NOMO-1 (cell line): ENCODE results near the gene UGT1A8.

Source experiments
- DNase-seq, 2 experiments: peaks; one replicate each; lab custom pipeline; 2025; ENCODE audit not compliant: unreplicated experiment in 2 of 2; lab: John Stamatoyannopoulos, UW

Gene UGT1A8

DNA sequence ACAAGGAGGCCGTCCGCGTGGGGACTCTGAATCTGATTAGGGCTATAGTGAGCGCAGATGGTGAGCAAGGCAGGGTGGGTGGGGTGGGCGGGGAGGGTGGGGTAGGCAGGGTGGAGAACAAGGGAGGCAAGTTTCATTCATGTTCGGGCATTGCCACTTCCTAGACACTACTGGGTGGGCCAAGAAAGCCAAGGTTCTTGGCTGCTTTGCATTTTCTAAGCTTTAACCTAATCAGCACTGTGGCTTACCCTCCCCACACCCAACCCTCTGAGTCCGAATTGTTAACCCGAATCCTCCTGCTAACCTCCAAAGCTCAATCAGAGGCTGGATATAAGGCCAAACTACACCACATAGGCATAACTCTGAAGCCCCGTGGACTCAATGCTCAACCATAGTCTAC, 178.8 kb downstream of the UGT1A8 start:
- DNase-seq: no peak

DNA sequence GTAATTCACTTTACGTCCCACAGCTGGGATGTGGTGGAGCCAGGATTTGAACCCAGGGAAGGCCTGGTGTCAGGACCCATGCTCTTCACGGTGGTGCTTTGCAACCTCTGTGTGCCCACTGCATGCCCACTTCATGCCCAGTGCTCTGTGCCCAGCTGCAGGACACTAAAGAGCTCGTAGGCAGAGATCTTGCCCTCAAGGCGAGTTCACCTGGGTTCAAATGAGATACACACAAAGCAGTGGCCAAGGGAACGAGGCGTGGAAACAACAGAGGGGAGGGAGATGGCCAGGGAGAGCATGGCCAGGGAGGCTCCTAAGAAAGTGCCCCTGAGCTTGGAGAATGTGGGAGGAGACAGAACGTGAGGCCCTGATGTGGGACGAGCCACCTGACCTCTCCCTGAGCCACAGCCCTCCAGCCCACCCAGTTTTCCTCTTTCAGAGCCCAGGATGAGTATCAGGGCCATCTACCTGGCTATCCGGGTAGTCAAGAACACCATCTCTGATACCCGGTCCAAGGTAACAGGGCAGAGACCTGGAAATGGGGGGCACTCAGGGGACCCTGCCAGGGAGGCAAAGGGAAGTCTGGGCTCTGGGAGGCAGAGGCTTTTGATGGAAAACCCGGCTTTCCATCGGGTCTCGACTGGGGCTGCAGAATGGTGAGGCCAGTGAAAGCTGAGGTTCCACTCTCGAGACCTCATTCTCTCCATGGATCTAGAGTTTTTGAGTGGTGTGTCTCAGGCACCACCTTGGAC, 181.1 kb downstream of the UGT1A8 start:
- no peak for DNase-seq

DNA sequence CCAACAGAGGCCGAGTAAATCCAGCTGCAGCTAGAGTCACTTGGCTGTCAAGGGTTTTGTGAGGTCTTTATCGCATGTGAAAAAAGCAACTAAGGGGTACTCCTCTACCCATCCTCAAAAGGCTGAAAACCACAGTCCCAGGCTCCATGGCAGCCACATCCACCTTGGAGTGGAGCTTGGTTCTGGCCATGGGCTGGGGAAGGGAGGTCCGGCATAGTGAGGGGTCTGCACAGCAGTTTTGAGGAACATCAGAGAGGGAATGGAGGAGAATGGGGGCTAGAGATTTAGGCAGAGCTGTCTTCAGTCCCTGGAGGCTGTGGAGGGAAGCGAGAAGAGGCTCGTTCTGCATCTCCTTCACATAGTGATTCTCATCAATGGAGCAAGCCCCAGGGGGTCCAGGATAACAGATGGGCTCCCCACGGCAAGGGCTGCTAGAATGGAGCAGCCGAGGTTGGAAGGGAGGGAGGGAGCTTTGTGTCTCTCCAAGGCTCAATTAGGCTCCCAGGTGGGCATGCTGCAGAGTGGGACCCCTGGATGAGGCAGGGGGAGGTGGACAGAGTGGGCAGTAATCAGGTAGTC, 181.7 kb downstream of the UGT1A8 start:
- DNase-seq: no peak

DNA sequence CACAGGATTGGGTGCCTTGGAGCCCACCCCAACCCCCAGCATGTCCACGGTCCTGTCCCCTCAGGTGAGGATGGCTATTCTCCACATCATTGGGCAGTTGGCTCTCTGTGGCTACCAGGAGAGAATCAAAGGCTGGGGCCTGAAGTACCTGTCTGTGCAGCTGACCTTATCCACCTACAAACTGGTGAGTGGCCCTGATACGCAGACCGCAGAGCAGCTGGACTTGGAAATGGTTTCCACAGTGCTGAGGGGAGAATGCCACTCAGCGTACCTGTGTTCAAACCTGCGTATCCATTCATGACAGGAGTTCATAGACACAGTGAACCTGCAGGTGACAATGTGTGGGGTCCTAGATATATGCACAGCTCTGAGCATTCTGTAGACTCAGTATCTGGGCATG, 182.3 kb downstream of the UGT1A8 start:
- DNase-seq: no peak

DNA sequence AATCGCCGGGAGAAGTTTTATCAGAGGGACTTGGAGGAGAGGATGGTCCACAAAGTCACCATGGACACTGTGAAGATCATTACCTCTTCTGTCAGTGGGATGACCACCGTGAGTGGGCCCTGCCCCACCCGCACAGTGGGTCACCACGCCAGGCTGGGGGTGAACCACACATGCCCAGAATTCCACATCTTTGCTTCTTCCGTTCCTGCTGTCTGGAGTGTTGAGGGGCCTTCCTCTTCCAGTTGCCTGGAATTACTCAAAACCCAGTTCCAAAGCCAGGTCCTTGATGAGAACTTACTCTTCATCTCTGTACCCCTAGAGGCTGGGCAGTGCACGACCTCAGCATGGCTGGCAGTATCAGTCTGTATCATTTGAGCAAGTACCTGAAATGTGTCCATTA, 182.8 kb downstream of the UGT1A8 start:
- no peak for DNase-seq

DNA sequence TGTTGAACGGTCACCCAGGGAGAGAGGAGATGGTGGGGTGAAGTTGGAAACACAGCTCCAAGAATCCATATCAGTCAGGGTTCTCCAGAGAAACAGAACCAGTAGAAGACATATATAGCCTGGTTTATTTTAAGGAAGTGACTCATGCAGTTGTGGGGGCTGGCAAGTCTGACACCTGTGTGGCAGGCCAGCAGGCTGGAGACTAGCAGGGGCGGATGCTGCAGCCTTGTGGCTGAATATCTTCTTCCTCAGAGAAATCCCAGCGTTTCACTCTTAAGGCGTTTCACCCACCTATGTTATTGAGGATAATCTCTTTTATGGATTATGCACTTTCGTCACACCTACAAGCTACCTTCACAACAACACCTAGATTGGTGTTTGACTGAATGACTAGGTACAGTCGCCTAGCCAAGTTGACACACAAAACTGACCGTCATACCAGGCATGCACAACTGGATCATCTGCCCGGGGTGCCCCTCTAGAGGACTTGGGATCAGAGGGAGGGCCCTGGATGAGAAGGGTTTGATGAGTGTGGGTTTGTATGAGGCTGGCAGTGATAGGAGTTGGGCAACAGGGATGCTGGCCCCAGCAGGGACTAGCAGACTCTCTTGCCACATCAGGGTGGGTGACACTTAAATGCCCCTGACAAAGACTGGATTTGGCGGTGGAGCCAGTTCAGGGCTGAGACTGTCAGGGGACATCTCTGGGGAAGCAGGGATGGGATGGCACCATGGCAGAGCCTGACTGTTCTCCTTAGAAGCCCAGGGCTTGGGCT, 184.1 kb downstream of the UGT1A8 start:
- no peak for DNase-seq

DNA sequence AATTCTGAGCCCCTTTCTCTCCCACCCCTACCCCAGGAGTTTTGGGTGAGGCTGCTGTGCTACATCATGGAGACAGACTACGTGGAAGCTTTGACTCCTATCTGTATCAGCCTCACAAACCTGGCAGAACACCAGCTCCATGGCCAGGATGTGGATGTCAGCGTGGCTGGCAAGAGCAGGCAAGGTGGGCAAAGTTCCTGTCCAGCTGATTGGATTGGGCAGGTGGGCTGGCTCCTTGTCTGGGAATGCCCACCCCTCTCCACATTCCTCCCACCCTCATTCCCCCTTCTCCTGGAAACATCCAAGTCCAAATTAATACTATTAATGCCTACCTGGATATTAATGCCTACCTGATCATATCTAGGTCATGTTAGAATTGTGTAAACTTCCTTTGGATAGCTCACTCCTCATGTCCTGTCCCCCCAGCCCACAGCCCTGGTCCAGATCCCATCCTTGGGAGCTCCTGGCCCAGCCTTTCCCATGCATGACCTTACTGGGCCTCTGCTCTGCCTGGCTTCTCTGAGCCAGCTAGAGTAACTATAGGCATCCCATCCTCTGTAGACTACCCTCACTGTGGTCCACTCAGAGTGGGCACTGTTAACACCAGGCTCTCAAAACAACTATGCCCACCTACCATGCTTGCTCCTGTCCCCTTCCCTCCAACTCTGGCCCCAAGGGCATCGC, 184.8 kb downstream of the UGT1A8 start:
- no peak for DNase-seq

DNA sequence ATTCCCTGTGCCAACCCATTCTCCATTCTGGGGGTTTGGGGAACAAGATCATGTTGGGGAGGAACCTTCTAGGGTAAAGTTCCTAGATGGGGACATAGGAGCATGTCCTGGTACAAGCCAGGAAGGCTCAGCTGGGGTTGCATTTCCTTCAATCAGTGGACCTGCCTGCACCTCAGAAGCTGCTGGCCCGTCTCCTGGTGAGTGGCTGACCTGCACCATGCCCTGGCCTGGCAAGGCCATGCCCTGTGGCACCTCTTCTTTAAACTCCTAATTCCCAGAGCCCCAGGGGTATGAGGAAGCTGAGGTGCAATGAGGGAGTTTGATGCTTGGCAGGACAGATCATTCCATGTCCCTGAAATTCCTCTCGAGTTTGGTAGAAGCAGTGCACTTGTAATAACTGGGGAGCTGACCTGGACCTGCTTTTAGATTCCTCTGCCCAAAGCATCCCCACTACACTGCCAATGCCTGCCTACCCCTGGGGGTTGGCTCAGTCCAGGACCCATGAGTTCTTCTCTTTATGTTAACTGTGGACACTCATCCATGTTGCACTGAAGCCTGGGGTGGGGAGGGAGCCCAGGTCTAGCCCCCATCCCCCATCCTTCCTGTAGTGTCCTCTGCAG, 186.0 kb downstream of the UGT1A8 start:
- DNase-seq: no peak

DNA sequence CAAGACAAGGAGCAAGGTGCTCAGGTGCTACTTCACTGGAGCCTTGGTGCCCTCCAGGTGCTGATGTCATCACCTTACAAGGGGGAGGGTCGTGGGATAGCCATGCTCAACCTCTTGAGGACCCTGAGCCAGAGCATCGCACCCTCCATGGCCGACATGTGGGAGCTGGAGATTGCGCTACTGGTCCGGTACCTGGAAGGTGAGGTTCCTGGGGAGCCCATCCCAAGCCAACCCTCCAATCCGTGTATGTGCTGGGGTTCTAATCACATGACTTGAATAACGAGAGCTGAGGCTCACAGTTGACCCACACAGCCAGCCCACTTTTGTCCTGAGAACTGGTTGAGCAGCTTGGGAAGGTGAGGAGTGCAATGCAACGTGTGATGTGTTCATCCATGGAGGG, 186.6 kb downstream of the UGT1A8 start:
- DNase-seq: no peak

DNA sequence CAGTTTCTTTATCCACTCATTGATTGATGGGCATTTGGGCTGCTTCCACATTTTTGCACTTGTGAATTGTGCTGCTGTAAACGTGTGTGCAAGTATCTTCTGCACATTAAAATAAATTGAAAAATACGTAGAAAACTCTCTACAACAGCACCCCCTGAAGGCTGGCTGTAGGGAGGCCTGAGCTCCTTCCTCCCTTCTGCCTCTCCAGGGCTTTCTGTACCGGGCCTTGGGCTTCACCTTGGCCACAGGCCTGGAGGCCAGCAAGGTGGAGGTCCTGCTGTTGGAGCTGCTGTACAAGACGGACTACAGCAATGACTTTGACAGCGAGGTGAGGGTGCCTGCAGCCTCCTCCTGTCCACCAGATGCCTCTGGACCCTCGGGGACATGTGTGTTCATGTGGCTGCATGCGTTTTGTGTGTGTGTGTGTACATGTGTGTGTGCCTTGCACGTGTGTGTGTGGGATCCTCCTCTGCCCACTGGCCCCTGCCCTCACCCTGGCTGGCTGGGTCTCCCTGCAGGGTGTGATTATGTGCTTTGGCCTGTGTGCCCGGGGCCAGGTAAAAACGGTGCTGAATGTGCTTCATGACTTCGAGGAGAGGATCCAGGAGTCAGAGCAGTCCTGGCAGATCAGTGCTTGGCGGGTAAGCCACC, 189.9 kb downstream of the UGT1A8 start:
- no peak for DNase-seq

DNA sequence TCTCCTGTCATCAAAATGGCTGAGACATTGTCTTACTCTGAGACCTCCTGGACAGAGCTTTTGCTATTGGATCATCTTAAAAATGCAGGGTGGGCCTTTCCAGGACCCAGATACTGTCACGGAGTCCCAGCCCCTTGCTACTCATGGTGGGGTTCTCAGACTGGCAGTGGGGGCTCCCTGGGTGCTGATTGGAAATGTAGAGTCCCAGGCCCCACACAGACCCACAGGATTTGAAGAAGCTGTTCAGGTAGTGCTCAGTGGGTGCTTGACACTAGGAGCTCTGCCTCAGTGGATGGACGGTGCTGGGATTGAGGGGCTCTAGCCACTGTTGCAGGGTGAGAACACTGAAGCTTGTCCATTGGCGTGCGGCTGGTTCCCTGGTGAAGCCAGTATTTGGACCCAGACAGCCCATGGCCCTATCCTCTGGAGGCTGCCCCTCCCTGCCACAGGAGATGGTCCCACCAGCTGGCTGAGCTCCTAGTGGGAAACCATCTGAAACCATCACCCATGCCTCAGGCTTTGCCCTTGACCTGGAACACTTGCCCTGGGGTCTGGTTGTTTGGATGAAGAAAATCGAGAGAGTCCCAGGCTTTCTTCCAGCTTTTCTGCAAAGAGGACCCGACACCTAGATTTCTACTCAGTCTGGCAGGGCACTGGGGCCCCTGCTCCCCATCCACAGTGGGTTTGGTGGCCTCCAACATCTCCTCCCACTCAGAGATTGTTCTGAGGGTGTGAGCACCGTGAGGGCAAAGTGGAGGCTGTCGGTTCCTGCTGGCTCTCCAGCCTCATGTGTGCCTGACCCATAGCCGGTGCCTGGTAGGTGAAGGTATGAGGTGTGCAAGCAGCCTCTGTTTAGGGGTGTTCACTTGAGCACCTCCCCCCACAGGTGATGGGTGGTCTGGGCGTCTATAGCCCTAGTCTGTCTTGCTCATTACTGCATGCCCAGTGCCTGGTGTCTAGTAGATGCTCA, 190.8 kb downstream of the UGT1A8 start:
- no peak for DNase-seq

DNA sequence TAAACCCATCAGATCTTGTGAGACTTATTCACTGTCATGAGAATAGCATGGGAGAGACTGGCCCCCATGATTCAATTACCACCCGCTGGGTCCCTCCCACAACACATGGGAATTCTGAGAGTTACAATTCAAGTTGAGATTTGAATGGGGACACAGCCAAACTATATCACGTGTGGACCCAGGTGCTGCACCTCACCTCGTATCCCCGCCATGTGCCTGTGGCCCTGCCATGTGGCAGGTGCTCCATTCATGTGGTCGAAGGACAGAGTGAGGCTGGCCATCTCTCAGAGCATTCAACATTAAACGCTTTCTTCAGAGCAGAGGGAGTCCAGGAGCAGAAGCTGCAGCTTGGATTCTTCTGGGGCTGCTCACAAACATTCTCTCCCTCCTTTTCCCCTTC, 193.0 kb downstream of the UGT1A8 start:
- no peak for DNase-seq

DNA sequence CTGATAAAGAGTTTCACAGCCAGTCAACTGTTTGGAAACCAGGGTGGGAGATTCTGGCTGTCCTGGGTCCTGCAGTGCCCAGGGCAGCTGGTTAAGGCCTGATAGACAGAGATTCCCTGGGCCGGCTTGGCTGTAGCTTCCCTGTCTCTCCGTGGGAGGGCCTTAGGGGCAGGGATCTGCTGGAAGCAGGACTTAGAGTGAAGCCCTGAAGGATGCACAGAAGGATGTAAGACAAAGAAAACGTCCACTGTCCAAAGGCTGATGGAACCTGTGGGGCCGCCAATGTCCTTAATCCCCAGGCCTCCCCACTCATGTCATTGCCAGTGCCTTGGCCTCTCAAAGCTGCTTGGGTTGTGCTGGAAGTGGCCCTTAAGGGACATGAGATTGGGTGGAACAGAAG, 193.7 kb downstream of the UGT1A8 start:
- no peak for DNase-seq

DNA sequence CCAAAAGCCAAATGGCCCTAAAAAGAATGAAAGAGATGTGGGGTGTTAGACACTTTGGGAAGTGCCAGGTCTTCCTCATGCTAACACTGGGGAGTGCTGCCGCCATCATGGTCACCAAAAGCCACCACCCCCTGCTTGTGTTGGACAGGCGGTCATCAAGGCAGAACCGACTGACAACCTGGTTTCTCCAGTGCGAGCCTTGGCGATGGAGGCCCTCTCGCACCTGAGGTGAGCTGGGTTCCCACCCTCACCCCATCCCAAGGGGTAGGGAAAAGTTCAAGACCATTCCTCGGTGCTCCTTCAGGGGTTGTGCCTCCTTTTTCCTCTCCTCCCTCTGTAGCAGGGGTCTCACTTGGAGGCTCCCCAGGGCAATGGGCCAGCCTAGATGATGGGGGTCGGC, 194.3 kb downstream of the UGT1A8 start:
- DNase-seq: no peak

DNA sequence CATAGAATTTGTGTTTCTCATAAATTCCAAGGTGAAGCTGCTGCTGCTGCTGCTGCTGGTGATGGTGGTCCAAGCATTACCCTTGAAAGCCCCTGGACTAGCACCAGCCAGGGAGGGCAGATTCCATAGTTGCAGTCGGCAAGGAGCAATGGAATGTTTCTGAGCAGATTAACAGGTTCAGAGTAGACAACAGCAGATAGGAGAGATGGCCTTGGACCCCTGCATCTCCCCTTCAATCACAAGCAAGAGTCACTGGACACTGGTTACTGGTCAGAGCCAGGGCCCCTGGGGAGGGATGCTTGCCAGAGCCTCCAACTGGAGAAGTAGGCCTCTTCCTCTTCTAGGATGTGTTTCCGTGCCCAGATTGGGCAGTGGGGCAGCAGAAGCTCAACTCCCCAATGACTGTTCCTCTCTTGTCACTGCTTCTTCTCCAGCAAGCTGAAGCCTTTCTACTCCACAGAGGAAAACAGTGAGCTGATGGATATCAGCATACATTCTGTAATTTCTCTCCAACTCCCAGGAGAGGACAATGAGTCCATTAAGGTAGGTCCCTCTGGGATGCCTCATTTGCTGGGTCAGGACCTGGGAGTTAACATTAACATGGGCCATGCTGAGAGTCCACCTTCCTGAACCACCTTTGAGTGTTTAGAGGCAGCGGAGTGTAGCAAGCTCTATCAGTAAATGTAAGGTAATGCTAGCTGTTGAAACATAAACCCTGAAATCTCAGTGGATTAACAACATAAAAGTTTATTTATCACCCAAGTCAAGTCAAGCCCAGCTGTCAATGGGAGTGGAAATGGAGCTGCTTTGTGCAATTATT, 196.0 kb downstream of the UGT1A8 start:
- DNase-seq: no peak

DNA sequence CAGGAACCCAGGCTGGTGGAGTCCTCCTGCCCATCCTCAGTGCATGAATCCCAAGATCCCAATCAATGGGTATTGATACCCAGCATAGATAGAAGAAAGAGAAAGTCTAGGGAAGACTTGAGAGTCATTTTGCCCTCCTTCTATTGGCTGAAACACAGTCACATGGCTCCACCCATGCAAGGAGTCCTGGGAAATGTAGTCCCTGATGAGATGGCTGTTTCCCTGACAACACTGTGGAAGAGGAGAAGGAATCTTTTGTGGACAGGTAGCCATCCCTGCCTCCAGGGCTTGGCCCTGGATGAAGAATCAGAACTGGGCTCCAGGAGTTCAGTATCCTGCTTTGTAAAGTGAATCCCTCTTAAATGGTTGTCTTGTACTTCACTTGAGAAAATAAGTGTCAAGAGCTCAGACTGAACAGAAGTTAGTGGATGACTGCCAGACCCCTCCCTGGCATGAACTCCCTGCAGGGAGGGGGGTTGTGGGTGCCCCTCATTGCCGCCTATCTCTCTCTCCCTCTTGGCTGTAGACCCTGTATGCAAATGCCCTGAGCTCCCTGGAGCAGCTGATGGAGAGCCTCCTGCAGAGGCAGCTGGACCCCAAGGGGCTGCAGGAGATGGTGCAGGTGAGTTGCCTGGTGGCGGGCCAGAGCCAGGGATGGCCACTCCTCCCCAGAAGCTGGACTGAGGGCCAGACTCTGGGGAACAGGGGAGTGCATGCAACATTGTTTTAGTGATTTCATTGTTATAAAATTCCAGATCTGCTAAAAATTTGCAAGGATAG, 196.8 kb downstream of the UGT1A8 start:
- DNase-seq: no peak

DNA sequence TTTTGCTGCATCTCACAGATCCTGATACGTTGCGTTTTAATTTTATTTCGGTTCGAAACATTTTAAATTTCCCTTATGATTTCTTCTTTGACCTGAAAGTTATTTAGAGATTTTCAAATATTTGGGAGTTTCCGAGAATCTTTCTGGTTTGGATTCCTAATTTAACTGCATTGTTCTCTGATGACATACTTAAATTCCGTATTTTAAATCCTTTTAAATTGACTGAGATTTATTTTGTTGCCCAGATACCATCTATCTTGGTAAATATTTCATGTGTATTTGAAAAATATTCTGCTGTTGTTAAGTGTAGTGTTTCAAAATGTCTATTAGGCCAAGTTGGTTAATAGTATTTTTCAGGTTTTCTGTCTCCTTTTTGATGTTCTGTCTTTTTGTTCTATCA, 198.4 kb downstream of the UGT1A8 start:
- no peak for DNase-seq

DNA sequence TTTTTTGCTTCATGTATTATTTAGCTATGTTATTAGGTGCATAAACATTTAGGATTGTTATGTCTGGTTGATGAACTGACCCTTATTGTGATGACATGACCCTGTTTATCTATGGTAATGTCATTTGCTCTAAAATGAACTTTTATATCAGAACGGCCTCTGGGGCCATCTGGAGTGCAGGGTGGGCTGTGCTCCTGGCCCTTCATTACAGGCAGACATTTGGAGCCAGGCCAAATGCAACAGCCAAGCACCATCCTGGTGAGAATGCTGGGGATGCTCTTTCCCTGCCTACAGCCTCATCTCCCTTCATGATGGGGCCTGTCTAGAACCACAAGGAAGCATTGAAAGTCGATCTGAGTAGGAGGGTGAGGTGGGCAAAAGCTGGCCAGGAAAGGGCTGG, 198.9 kb downstream of the UGT1A8 start:
- DNase-seq: no peak
